IMR-90 (cell line): Measurements from ENCODE around the gene RFT1.

Source experiments
- POLR2A ChIP-seq: IDR thresholded peaks from 2 replicates; pipeline ENCODE4 v1.6.1; 2012; ENCODE audit warnings: mild to moderate bottlenecking, low read depth, low read length
- RAD21 ChIP-seq: IDR thresholded peaks from 2 replicates; pipeline ENCODE4 v1.6.1; 2012; ENCODE audit warnings: low read length, improper control_type of control experiment
- RFX5 ChIP-seq: IDR thresholded peaks from 2 replicates; pipeline ENCODE4 v1.8.0; 2012; ENCODE audit warnings: low read depth, mild to moderate bottlenecking, low read length, moderate library complexity
- SMC3 ChIP-seq: fragments of 150-350 bp; IDR thresholded peaks from 2 replicates; pipeline ENCODE4 v1.6.1; 2016; ENCODE audit warnings: low read depth, mild to moderate bottlenecking, antibody characterized with exemption, low read length, moderate library complexity
- TF ChIP-seq, protein P1 (sequence below): conservative IDR thresholded peaks from 2 replicates; pipeline ENCODE4 v1.5.1; 2012; ENCODE audit warnings: mild to moderate bottlenecking, low read depth, low read length, improper control_type of control experiment

DNA sequence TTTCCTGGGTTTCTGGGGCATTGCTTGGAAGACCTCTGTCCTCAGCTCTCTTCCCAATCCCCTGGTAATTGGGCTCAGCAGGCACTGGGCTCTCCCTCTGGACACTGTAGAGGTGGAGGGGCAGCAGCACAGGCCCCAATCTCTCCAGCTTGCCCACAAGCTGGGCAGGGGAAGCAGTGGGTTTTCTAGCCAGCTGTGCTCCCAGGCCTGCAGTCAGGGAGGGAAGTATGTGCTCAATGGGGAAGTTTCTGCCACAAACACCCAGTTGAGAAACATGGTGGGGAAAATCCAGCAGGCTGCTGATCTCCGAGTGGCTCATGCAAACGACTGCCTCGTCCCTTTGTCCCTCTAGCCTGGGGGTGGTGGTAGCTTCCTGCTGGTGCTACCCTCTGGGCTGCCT lies 12.8 kb upstream of the RFT1 start:
- TF ChIP-seq, protein P1, sequence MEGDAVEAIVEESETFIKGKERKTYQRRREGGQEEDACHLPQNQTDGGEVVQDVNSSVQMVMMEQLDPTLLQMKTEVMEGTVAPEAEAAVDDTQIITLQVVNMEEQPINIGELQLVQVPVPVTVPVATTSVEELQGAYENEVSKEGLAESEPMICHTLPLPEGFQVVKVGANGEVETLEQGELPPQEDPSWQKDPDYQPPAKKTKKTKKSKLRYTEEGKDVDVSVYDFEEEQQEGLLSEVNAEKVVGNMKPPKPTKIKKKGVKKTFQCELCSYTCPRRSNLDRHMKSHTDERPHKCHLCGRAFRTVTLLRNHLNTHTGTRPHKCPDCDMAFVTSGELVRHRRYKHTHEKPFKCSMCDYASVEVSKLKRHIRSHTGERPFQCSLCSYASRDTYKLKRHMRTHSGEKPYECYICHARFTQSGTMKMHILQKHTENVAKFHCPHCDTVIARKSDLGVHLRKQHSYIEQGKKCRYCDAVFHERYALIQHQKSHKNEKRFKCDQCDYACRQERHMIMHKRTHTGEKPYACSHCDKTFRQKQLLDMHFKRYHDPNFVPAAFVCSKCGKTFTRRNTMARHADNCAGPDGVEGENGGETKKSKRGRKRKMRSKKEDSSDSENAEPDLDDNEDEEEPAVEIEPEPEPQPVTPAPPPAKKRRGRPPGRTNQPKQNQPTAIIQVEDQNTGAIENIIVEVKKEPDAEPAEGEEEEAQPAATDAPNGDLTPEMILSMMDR: no peak
- TF ChIP-seq RAD21 (no peak), POLR2A (no peak), RFX5 (no peak), SMC3 (no peak)
